NB4 (cell line): Measurements from ENCODE around the gene PSMC1.

ENCODE experiments used
- DNase-seq: peaks from one replicate; pipeline ENCODE4 v3.0.0; 2010; ENCODE audit warnings: low read depth
- H3K4me3 ChIP-seq: one replicate; pipeline ENCODE4 v1.5.1; 2011; ENCODE audit warnings: mild to moderate bottlenecking, low read depth, low read length, moderate library complexity
- MYC ChIP-seq: IDR thresholded peaks from 2 replicates; pipeline ENCODE4 v1.6.1; 2011; ENCODE audit warnings: low read depth, low read length
- POLR2A ChIP-seq: IDR thresholded peaks from 2 replicates; pipeline ENCODE4 v1.6.1; 2011; ENCODE audit warnings: mild to moderate bottlenecking; ENCODE audit not compliant: insufficient read length; ENCODE audit errors: extremely low read depth
- TF ChIP-seq, protein P1 (sequence below): IDR thresholded peaks from 2 replicates; pipeline ENCODE4 v1.6.1; 2011; ENCODE audit warnings: low read depth, low read length
- TF ChIP-seq, protein P2 (sequence below): IDR thresholded peaks from one replicate; pipeline ENCODE4 v1.5.1; 2012; ENCODE audit warnings: low read depth, low read length

Gene PSMC1

DNA sequence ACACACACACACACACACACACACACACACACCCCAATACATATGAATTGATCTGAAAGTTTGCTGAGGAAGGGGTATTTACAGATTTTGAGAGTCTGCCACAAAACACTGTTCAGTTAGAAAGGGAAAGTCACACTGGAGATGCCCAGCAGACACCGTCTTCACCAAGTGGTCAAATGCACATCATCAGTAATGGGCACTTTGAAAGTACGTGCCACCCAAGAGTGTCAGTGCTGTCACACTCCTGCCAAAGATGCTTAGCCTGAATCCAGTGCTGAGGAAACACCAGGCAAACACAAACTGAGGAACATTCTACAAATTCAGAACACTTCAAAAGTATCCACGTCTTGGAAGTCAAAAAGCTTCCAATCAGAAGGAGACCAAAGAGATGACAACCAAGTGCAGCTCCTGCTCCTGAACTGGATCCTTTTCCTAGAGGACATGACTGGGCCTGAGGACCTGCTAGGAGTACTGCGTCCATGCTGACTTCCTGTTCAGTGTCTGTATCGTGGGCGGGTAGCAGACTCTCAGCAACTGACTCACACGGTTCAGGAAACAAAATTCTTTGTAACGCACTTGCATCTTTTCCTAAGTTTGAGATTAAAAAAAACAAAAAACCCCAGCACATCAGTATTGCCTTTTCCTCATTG, 18.6 kb downstream of the PSMC1 start:
- TF ChIP-seq MYC (no peak), POLR2A (no peak)
- TF ChIP-seq, protein P1, sequence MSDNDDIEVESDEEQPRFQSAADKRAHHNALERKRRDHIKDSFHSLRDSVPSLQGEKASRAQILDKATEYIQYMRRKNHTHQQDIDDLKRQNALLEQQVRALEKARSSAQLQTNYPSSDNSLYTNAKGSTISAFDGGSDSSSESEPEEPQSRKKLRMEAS, result no peak
- TF ChIP-seq, protein P2, sequence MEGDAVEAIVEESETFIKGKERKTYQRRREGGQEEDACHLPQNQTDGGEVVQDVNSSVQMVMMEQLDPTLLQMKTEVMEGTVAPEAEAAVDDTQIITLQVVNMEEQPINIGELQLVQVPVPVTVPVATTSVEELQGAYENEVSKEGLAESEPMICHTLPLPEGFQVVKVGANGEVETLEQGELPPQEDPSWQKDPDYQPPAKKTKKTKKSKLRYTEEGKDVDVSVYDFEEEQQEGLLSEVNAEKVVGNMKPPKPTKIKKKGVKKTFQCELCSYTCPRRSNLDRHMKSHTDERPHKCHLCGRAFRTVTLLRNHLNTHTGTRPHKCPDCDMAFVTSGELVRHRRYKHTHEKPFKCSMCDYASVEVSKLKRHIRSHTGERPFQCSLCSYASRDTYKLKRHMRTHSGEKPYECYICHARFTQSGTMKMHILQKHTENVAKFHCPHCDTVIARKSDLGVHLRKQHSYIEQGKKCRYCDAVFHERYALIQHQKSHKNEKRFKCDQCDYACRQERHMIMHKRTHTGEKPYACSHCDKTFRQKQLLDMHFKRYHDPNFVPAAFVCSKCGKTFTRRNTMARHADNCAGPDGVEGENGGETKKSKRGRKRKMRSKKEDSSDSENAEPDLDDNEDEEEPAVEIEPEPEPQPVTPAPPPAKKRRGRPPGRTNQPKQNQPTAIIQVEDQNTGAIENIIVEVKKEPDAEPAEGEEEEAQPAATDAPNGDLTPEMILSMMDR, result no peak
- DNase-seq, result peak; percentile 22
- no peak overlapping the region for H3K4me3 ChIP-seq

DNA sequence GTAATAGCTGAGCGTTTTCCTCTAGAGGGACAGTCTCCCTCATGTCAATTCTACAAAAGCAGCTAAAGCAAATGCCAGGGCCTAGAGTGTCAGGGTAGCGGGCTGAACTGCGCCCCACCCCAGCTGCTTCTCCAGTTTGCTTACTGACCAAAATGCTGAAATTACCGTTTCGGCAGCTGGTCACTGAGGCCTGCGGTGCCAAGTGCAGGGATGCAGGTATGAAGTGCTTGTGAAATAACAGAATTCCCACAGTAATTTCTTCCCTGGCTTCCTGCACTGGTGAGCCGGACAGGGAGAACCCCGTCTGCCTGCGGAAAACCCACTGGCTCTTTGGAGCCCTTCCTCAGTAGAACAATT, 19.1 kb downstream of the PSMC1 start:
- TF ChIP-seq MYC (no peak), POLR2A (no peak)
- TF ChIP-seq, protein P2, result no peak
- TF ChIP-seq, protein P1, result no peak
- H3K4me3 ChIP-seq, result no peak overlapping the region
- no peak for DNase-seq

DNA sequence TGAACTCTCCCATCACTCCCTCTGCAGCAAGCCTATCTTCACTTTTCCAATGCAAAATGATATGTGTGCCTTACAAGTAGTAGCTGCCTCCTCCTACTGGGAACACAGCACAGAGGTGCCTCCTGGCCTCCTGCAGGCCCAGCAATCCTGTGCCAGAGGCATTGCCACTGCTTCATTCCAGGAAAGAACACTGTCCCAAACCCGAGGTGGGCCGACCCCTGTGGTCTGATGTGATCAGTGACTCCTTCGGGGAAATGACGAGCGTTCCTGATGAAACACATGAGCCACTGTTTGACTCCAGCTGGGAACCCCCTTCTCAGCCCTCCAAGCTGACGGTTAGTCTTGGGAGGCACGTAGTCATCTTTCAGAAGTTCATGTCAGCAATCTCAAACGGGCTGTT, 19.5 kb downstream of the PSMC1 start:
- H3K4me3 ChIP-seq, result no peak overlapping the region
- TF ChIP-seq, protein P1, result no peak
- TF ChIP-seq, protein P2, result no peak
- no peak for TF ChIP-seq POLR2A
- no peak for TF ChIP-seq MYC
- DNase-seq, result no peak

DNA sequence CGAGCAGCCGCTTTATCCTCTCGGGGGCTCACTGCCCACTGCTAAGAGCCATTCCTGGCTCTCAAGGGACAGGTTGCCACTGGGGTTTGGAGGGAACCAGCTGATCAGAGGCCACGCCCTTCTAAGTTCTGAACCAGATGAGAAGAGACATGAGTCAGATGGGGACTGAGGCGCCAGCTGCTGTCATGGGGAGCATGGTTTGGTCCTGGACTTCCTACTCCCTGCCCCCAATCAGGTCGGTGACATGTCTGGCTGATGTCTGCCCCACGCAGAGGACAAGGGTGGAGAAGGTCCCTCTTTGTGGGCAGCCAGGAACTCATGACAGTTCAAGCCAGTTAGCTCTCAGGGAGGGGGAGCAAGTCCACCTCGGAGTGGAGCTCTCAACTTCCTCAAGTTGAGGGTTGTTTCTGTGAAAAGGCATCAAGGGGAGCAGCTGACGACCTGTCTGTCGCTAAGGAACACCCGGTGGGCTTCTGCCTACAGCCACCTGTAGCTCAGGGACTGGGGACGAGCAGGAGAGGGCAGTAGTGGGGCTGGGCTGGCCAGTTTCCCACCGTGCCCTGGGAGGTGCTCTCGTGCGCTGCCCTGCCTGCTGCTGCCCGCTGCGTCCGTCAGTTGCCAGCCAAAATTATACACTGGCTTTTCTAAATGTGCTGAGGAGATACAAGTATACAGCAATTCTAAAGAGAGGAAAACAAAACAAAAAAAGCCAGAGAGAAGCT, 20.5 kb downstream of the PSMC1 start:
- no peak overlapping the region for H3K4me3 ChIP-seq
- TF ChIP-seq MYC, result no peak
- no peak for TF ChIP-seq POLR2A
- TF ChIP-seq, protein P1, result no peak
- TF ChIP-seq, protein P2, result no peak
- DNase-seq, result peak; percentile 14

DNA sequence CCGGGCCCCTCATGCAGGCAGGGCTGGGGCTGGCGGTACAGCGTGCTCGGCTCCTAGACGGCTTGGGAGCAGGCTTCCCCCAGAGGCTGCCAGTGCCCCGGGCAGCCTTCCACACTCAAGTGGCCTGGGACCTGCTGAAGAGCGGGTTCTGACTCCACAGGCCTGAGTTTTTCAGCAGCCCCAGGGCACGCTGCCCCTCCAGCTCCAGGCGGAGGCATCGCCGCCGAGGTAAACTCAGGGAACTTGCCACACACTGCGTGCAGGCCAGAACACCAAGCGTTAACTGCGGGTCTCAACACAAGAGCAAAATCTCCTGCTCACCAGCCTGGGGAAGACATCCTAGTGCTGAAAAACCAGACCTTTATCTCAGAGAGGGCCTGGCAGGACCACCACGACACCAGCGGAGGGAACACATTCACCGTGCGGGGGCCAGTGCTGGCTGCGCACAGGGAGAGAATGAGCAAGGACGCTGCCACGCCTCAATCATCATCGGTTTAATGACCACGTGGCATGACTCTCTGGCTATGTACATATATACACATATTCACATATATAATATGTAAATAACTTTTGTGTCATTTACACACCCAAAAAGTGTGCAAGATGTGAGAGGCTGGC, 21.3 kb downstream of the PSMC1 start:
- TF ChIP-seq, protein P1, result no peak
- TF ChIP-seq MYC (no peak), POLR2A (no peak)
- TF ChIP-seq, protein P2, result no peak
- H3K4me3 ChIP-seq, result no peak overlapping the region
- no peak for DNase-seq
